A549 (cell line): Measurements from ENCODE around the gene MYLK. TPM values are rescaled to one million over a fixed set of nuclear protein-coding genes. Genes with fewer than 3 reads are reported as not detected.

Experiments
- ATAC-seq, 2 experiments: fragments of 200-7000 bp in 1 of 2; fragments of >200 bp in 1 of 2; cut with Nextera tagmentation in 1 of 2; cut with Tn5 transposase in 1 of 2; 3 replicates each; pipeline versions ENCODE4 v1.8.0 to v1.9.1; 2018 to 2020; ENCODE audit warnings: mild to moderate bottlenecking in 1 of 2, moderate library complexity in 1 of 2
- CTCF ChIA-PET: fragments of 300-600 bp; sonication (Branson Sonifier 250); formaldehyde crosslinking; extraction: SDS; loops from one replicate; lab custom pipeline; 2021; ENCODE audit warnings: antibody characterized with exemption, inconsistent platforms; lab: Yijun Ruan, JAX
- POLR2A ChIA-PET: fragments of 350-600 bp; formaldehyde crosslinking; extraction: SDS; loops from one replicate; lab custom pipeline; 2021; ENCODE audit warnings: antibody characterized with exemption, inconsistent platforms; lab: Yijun Ruan, JAX
- DNase-seq, 2 experiments: peaks; one replicate each; pipeline versions ENCODE4 v3.0.0 to v3.0.0-alpha.2; 2011 to 2016; ENCODE audit warnings: low read depth in 1 of 2, low spot score in 1 of 2
- FAIRE-seq: peaks from 2 replicates; lab custom pipeline; 2011; peaks lifted over from hg19 to GRCh38; lab: Jason Lieb, UNC
- H3K27ac ChIP-seq, 2 experiments: fragments of >200 bp; sonication (Bioruptor Twin); formaldehyde crosslinking; 3 replicates each; pipeline ENCODE4 v1.5.1; 2016 to 2017
- H3K4me1 ChIP-seq: fragments of >200 bp; sonication (Bioruptor Twin); formaldehyde crosslinking; 3 replicates; pipeline ENCODE4 v1.6.1; 2016
- H3K4me2 ChIP-seq: fragments of >200 bp; sonication (Bioruptor Twin); formaldehyde crosslinking; 3 replicates; pipeline ENCODE4 v1.6.1; 2016
- H3K4me3 ChIP-seq: fragments of >200 bp; sonication (Bioruptor Twin); formaldehyde crosslinking; 3 replicates; pipeline ENCODE4 v1.5.1; 2016
- H3K9me3 ChIP-seq: fragments of >200 bp; sonication (Bioruptor Twin); formaldehyde crosslinking; 3 replicates; pipeline ENCODE4 v1.6.1; 2016
- BHLHE40 ChIP-seq: IDR thresholded peaks from 2 replicates; pipeline ENCODE4 v1.6.1; 2012; ENCODE audit warnings: low read depth, low read length, inconsistent platforms
- CBX8 ChIP-seq: fragments of 200-600 bp; sonication (generic); IDR thresholded peaks from 2 replicates; pipeline ENCODE4 v1.6.1; 2016
- CEBPB ChIP-seq, 2 experiments: fragments of >200 bp in 1 of 2; sonication (Bioruptor Twin) in 1 of 2; formaldehyde crosslinking in 1 of 2; IDR thresholded peaks; 2 replicates each; pipeline ENCODE4 v1.6.1; 2012 to 2016
- EHF ChIP-seq: fragments of 250-450 bp; sonication (Bioruptor Pico); IDR thresholded peaks from 2 replicates; pipeline ENCODE4 v1.5.0; 2020; ENCODE audit warnings: mild to moderate bottlenecking
- EHMT2 ChIP-seq: fragments of 200-600 bp; sonication (generic); IDR thresholded peaks from 2 replicates; pipeline ENCODE4 v1.6.1; 2016; ENCODE audit warnings: antibody characterized with exemption, low read depth, mild to moderate bottlenecking, moderate library complexity
- ESRRA ChIP-seq: fragments of 150-350 bp; IDR thresholded peaks from 2 replicates; pipeline ENCODE4 v1.6.1; 2014; ENCODE audit warnings: mild to moderate bottlenecking, low read length, borderline replicate concordance
- FOSB ChIP-seq: fragments of 250-450 bp; sonication (Bioruptor Pico); IDR thresholded peaks from 2 replicates; pipeline ENCODE4 v1.5.0; 2020; ENCODE audit warnings: mild to moderate bottlenecking, moderate library complexity
- FOSL2 ChIP-seq, 2 experiments: fragments of 450-650 bp in 1 of 2; fragments of >200 bp in 1 of 2; sonication (Bioruptor Twin) in 1 of 2; formaldehyde crosslinking; IDR thresholded peaks; 2 replicates each; pipeline versions ENCODE4 v1.5.0 to v1.6.1; 2016 to 2020; ENCODE audit warnings: mild to moderate bottlenecking in 1 of 2, moderate library complexity in 1 of 2
- FOXS1 ChIP-seq: fragments of 250-450 bp; sonication (Bioruptor Pico); IDR thresholded peaks from 2 replicates; pipeline ENCODE4 v1.5.0; 2020; ENCODE audit warnings: mild to moderate bottlenecking, moderate library complexity
- HEYL ChIP-seq: fragments of 250-450 bp; sonication (Bioruptor Pico); IDR thresholded peaks from 2 replicates; pipeline ENCODE4 v1.8.0; 2021; ENCODE audit warnings: mild to moderate bottlenecking, moderate library complexity
- HMGXB4 ChIP-seq: fragments of 250-450 bp; sonication (Bioruptor Pico); IDR thresholded peaks from 2 replicates; pipeline ENCODE4 v1.5.0; 2021; ENCODE audit warnings: mild to moderate bottlenecking, moderate library complexity, borderline replicate concordance
- KDM1A ChIP-seq: fragments of 200-600 bp; sonication (generic); IDR thresholded peaks from 2 replicates; pipeline ENCODE4 v1.6.1; 2016; ENCODE audit warnings: low read depth, mild to moderate bottlenecking
- MAZ ChIP-seq: fragments of 150-350 bp; IDR thresholded peaks from 2 replicates; pipeline ENCODE4 v1.6.1; 2014; ENCODE audit warnings: antibody characterized with exemption, low read depth, low read length, borderline replicate concordance
- NR3C1 ChIP-seq: fragments of >200 bp; sonication (Bioruptor Twin); formaldehyde crosslinking; IDR thresholded peaks from 3 replicates; pipeline ENCODE4 v1.6.1; 2017
- POLR2AphosphoS2 ChIP-seq: conservative IDR thresholded peaks from 2 replicates; pipeline ENCODE4 v1.6.1; 2012; ENCODE audit warnings: low read length, improper control_type of control experiment, inconsistent platforms
- RAD21 ChIP-seq, 2 experiments: fragments of >200 bp in 1 of 2; sonication (Bioruptor Twin) in 1 of 2; formaldehyde crosslinking in 1 of 2; IDR thresholded peaks in 1 of 2; conservative IDR thresholded peaks in 1 of 2; 2 replicates in 1 of 2; 3 replicates in 1 of 2; pipeline ENCODE4 v1.6.1; 2012 to 2018; ENCODE audit warnings: inconsistent platforms in 1 of 2
- RARB ChIP-seq: fragments of 250-450 bp; sonication (Bioruptor Pico); IDR thresholded peaks from 2 replicates; pipeline ENCODE4 v1.8.0; 2021; ENCODE audit warnings: mild to moderate bottlenecking, moderate library complexity
- SMC3 ChIP-seq: fragments of >200 bp; sonication (Bioruptor Twin); formaldehyde crosslinking; IDR thresholded peaks from 3 replicates; pipeline ENCODE4 v1.6.1; 2018; ENCODE audit warnings: inconsistent platforms
- SREBF2 ChIP-seq: fragments of 450-650 bp; IDR thresholded peaks from 2 replicates; pipeline ENCODE4 v1.6.1; 2014; ENCODE audit warnings: mild to moderate bottlenecking, moderate library complexity
- ZFP36 ChIP-seq: fragments of 450-650 bp; IDR thresholded peaks from 2 replicates; pipeline ENCODE4 v1.6.1; 2014; ENCODE audit warnings: borderline replicate concordance; ENCODE audit not compliant: partially characterized antibody
- WGBS: methylation state at CpG from one replicate; pipeline ENCODE4 v1.1.6; 2017; ENCODE audit errors: missing lambda C conversion rate; 5-methylcytosine and 5-hydroxymethylcytosine counted together
- polyA plus RNA-seq, 4 experiments: library from polyadenylated mRNA; depleted of rRNA in 3 of 4; stranded (reverse); fragments of >200 nt; fragmentation: RNase III in 1 of 4; extraction: RNeasy Plus Mini Kit Qiagen cat#74134 plus additional on column Dnase treatment in 1 of 4; gene quantifications; 2 replicates in 3 of 4; 3 replicates in 1 of 4; pipeline ENCODE4 v1.2.3, GENCODE V29; 2011 to 2017

Gene MYLK
- polyA plus RNA-seq, 2 of the 4 experiments (the other 2 are of a cell fraction) = 16.9 to 17.4 TPM

GRCh38 chr3:123684209-123684608 lies 199.9 kb downstream of the MYLK start:
- Histone ChIP-seq H3K4me2 (no peak overlapping the region), H3K4me1 (peaks cover 23% of the 10 kb centered on the region), H3K27ac (no peak overlapping the region), H3K9me3 (no peaks in the 10 kb centered on the region), H3K4me3 (no peak overlapping the region)
- CTCF ChIA-PET = interaction anchor here (0.7 to 45.3 kb wide), 4 partner anchors 11 to 39 kb away, joined by 3 to 829 read pairs (median 8); no protein-coding TSS in a partner anchor
- TF ChIP-seq SMC3 (no peak), EHMT2 (no peak), FOSB (CRISPR knock-in tag) (no peak), ZFP36 (no peak), MAZ (no peak), RAD21 (conservative IDR thresholded peaks at IDR 0.05 in 1 of 2, IDR thresholded peaks at IDR 0.05 in 1 of 2) (no peak), HEYL (CRISPR knock-in tag) (no peak), BHLHE40 (no peak), EHF (CRISPR knock-in tag) (no peak), ESRRA (no peak), FOSL2 (IDR thresholded peaks at IDR 0.05) (no peak), FOSL2 (CRISPR knock-in tag; IDR thresholded peaks at IDR 0.05) (no peak), FOXS1 (CRISPR knock-in tag) (no peak), CEBPB (IDR thresholded peaks at IDR 0.05) (no peak)
- POLR2A ChIA-PET = no interaction called here
- ATAC-seq (no peak), FAIRE-seq (no peak), DNase-seq (no peak)
- WGBS = 83% methylated on average over 4 of the region's 4 CpGs

- DNase-seq = no peak
- FAIRE-seq = no peak
- H3K4me1 ChIP-seq = peaks cover 17% of the 10 kb centered on the region
- H3K4me3 ChIP-seq = no peak overlapping the region
- no peaks in the 10 kb centered on the region for H3K9me3 ChIP-seq
- no peak overlapping the region for H3K4me2 ChIP-seq
- CTCF ChIA-PET = interaction anchor here (0.7 to 45.3 kb wide), 5 partner anchors 11 to 108 kb away, joined by 3 to 829 read pairs (median 5); no protein-coding TSS in a partner anchor
- 91% methylated on average over 9 of the region's 10 CpGs for WGBS
- POLR2A ChIA-PET = no interaction called here
- H3K27ac ChIP-seq = no peak overlapping the region
- TF ChIP-seq NR3C1 = no peak
- no peak for TF ChIP-seq CBX8
- no peak for TF ChIP-seq HEYL (CRISPR knock-in tag)
- no peak for TF ChIP-seq FOXS1 (CRISPR knock-in tag)
- TF ChIP-seq POLR2AphosphoS2 = no peak
- no peak for TF ChIP-seq FOSL2 (IDR thresholded peaks at IDR 0.05)
- no peak for TF ChIP-seq FOSL2 (CRISPR knock-in tag; IDR thresholded peaks at IDR 0.05)
- TF ChIP-seq RARB (CRISPR knock-in tag) = no peak
- no peak for TF ChIP-seq ESRRA
- TF ChIP-seq SREBF2 = no peak
- TF ChIP-seq, all 56 proteins: peak for 0
- no peak for ATAC-seq
Observed at GRCh38 chr3:123683505-123684154, 200.5 kb downstream of the MYLK start.

GRCh38 chr3:123682781-123683504 lies 201.2 kb downstream of the MYLK start:
- H3K27ac ChIP-seq = no peak overlapping the region
- peaks cover 10% of the 10 kb centered on the region for H3K4me1 ChIP-seq
- no peaks in the 10 kb centered on the region for H3K9me3 ChIP-seq
- FAIRE-seq (no peak), ATAC-seq (no peak), DNase-seq (no peak)
- H3K4me3 ChIP-seq = no peak overlapping the region
- WGBS = 96% methylated on average over 6 of the region's 10 CpGs
- no peak overlapping the region for H3K4me2 ChIP-seq
- no peak for TF ChIP-seq RARB (CRISPR knock-in tag)
- TF ChIP-seq KDM1A = no peak
- no peak for TF ChIP-seq HMGXB4 (CRISPR knock-in tag)
- CTCF ChIA-PET = interaction anchor here (1.1 to 45.3 kb wide), 4 partner anchors 11 to 107 kb away, joined by 4 to 829 read pairs (median 8); no protein-coding TSS in a partner anchor
- POLR2A ChIA-PET = no interaction called here
